ENCODE data around the gene SMYD3. TPM values are rescaled to one million over a fixed set of nuclear protein-coding genes. Genes with fewer than 3 reads are reported as not detected.
"Not testable (repeated sequence)": the region's sequence is repeated elsewhere in the genome, so short reads cannot be mapped to it uniquely, and the experiment has no call there.

The SMYD3 gene
- total RNA-seq, 2 donors from 2014 or later = 8.8 to 19.0 TPM

GRCh38 chr1:246372559-246372958, 134.5 kb downstream of the SMYD3 start:
- ATAC-seq (ENCODE audit: insufficient number of reproducible peaks, low FRiP score, low read depth) (no peak), DNase-seq (ENCODE audit: low spot score) (no peak)
- no peaks in the 10 kb centered on the region for H3K4me1 ChIP-seq (ENCODE audit: control insufficient read depth in 1 of 2, low read depth in 2 of 2)
- H3K27me3 ChIP-seq (replicated peaks; ENCODE audit: insufficient read depth) = no peaks in the 10 kb centered on the region
- TF ChIP-seq CTCF (IDR thresholded peaks at IDR 0.05) = no peak
- no peaks in the 10 kb centered on the region for H3K36me3 ChIP-seq
- no peaks in the 10 kb centered on the region for H3K9me3 ChIP-seq
- H3K27ac ChIP-seq = no peak overlapping the region
- H3K4me3 ChIP-seq = no peak overlapping the region

DNA sequence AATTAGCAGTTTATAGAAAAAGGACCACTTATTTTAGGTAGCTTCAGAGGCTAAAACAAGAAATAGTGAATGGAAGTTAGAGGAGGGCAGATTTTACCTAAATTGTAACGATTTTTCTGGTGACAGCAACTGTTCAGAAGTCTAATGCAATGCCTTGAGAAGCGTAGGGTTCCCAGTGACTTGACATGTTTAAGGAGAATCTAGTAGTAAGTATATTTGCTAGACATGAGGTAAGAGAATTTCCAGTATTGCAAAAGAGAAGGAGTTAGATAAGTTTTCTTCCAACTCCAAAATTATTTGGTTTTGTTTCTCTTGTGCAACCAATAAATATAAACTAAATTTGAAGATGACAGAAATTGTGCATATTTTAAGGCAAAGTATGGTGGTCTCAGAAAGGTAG, 140.0 kb downstream of the SMYD3 start:
- no peaks in the 10 kb centered on the region for H3K36me3 ChIP-seq
- DNase-seq (ENCODE audit: low spot score) (no peak), ATAC-seq (ENCODE audit: insufficient number of reproducible peaks, low FRiP score, low read depth) (no peak)
- H3K27me3 ChIP-seq (replicated peaks; ENCODE audit: insufficient read depth) = no peaks in the 10 kb centered on the region
- no peak overlapping the region for H3K27ac ChIP-seq
- no peaks in the 10 kb centered on the region for H3K4me1 ChIP-seq (ENCODE audit: control insufficient read depth in 1 of 2, low read depth in 2 of 2)
- H3K4me3 ChIP-seq = no peak overlapping the region
- TF ChIP-seq CTCF (IDR thresholded peaks at IDR 0.05) = no peak
- H3K9me3 ChIP-seq = no peaks in the 10 kb centered on the region

GRCh38 chr1:246365708-246366107, 141.4 kb downstream of the SMYD3 start:
- Histone ChIP-seq H3K36me3 (no peaks in the 10 kb centered on the region), H3K27me3 (replicated peaks; ENCODE audit: insufficient read depth) (no peaks in the 10 kb centered on the region), H3K4me3 (no peak overlapping the region), H3K9me3 (no peaks in the 10 kb centered on the region), H3K4me1 (ENCODE audit: control insufficient read depth in 1 of 2, low read depth in 2 of 2) (no peaks in the 10 kb centered on the region), H3K27ac (no peak overlapping the region)
- no peak for DNase-seq (ENCODE audit: low spot score)
- TF ChIP-seq CTCF (IDR thresholded peaks at IDR 0.05) = no peak
- ATAC-seq (ENCODE audit: insufficient number of reproducible peaks, low FRiP score, low read depth) = no peak

- Histone ChIP-seq H3K36me3 (no peaks in the 10 kb centered on the region), H3K4me3 (no peak overlapping the region), H3K27ac (no peak overlapping the region), H3K27me3 (replicated peaks; ENCODE audit: insufficient read depth) (no peaks in the 10 kb centered on the region), H3K9me3 (peaks cover 2% of the 10 kb centered on the region), H3K4me1 (ENCODE audit: control insufficient read depth in 1 of 2, low read depth in 2 of 2) (no peaks in the 10 kb centered on the region)
- no peak for ATAC-seq (ENCODE audit: insufficient number of reproducible peaks, low FRiP score, low read depth)
- no peak for DNase-seq (ENCODE audit: low spot score)
- no peak for TF ChIP-seq CTCF (IDR thresholded peaks at IDR 0.05)
Observed at GRCh38 chr1:246364415-246364941, 142.6 kb downstream of the SMYD3 start.

GRCh38 chr1:246357014-246357598, 150.0 kb downstream of the SMYD3 start:
- DNase-seq (ENCODE audit: low spot score); H3K27me3 ChIP-seq (replicated peaks; ENCODE audit: insufficient read depth); H3K27ac ChIP-seq; ATAC-seq (ENCODE audit: insufficient number of reproducible peaks, low FRiP score, low read depth); H3K4me1 ChIP-seq (ENCODE audit: control insufficient read depth in 1 of 2, low read depth in 2 of 2); H3K36me3 ChIP-seq; H3K4me3 ChIP-seq: not testable (repeated sequence)
- peaks cover 13% of the 10 kb centered on the region for H3K9me3 ChIP-seq
